Measurements from ENCODE around the gene CNNM3.
"Not testable (repeated sequence)": the region's sequence is repeated elsewhere in the genome, so short reads cannot be mapped to it uniquely, and the experiment has no call there.

The CNNM3 gene

DNA sequence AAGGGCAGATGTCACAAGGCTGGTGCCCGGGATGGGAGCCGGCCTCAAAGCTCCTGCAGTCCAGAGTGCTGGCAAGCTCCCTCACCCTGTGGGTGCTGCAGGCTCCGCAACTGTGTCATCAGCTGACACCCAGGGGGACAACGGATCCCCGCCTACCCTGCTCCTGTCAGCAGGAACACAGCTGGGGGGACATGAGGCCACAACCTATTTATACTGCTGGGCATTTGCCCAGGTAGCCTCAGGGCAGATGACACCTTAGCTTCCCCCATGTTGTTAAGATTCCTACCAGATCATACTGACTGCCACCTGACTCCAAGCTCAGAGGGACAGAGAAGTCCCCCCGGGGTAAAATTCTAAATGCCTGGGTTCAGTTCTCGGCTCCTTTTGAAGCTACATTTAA, 26.5 kb downstream of the CNNM3 start:
- DNase-seq: no peak

DNA sequence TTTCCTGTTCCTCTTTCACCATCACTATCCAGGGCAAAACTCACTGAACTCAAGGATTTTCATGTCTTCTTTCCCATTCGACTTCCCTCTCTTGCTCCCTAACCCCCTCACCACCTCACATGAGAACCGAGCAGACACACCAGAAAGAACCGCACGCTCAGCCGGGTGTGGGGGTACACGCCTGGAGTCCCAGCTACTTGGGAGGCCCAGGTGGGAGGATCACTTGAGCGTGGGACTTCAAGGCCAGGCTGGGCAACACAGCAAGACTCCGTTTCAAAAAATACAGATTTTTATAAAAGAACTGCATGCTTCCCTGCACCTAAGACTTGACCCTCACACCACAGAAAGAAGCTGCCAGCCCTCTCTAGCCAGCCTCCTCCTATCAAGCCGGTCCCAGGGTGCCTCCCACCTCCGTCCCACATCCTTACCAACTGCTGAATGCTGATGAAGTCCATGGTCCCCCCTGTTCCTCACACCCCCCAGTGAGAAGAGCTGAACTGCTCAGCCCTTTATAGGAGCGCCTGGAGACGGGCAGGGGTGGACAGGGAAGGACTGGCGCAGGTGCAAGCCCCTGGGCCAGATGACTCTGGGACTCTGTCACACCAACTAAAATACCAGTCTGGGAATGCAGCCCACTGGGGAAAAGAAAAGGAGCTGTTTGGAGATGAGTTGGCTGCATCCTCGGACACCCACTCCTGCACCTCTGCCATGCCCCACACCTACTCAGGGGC, 27.6 kb downstream of the CNNM3 start, which contains the start of gene ANKRD23:
Gene ANKRD23, minus strand, starts transcription at position 484 of the 731 bp plus-strand sequence. Its CDS starts 29 bp downstream, at position 455.
- DNase-seq: no peak

DNA sequence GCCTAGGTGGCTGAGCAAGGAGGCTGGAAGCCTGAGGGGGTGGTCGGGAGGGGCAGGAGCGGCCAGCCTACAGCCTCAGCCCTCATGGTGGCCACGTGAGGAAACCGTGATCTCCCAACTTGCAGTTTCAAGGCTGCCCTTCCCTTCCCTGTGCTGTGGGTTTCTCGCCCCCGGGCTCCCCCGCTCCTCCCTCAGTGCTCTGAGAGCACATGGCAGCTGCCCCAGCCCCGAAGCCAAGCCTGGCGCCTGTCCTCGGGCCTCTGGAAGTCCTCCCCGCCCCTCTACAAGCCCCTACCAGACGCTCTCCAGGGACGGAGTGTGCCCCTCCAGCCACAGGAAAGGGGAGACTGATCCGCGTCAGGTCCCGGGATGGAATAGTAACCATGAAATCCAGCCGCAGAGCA, 28.3 kb downstream of the CNNM3 start:
- no peak for DNase-seq

DNA sequence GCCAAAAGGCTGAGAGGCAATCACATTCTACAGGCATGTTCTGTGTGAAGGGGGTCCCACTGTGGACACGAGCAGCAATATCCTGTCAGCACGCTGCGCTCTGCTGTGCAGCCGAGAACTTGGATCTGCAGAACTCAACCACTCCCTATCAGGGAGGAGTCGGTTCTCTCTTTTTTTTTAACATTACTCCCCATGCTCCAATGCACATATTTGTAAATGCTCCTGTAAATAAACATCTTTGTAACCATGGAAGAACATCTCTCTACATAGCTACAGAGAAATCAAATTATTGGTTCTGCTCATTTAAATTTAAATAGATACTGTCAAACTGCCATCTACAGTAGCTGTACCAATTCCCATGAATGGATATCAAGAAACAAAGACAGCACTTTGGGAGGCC, 30.8 kb downstream of the CNNM3 start:
- no peak for DNase-seq

GRCh38 chr2:96847586-96847985, 31.5 kb downstream of the CNNM3 start:
- no peak for DNase-seq

DNA sequence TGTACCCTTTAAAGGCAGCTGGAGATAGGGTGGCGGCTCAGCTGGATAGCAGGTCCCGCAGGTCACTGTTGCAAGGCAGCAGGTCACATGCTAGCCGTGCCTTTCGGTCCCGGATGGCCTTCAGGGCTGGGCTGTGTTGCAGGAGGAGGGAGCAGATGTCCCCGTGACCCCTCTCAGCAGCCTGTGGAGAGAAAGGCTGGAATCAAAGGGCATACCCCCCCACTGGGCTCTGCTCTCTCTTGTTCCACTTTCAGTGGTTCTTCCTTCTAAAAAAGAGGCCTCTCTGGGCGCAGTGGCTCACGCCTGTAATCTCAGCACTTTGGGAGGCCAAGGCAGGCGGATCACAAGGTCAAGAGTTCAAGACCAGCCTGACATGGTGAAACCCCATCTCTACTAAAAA, 32.2 kb downstream of the CNNM3 start:
- no peak for DNase-seq

DNA sequence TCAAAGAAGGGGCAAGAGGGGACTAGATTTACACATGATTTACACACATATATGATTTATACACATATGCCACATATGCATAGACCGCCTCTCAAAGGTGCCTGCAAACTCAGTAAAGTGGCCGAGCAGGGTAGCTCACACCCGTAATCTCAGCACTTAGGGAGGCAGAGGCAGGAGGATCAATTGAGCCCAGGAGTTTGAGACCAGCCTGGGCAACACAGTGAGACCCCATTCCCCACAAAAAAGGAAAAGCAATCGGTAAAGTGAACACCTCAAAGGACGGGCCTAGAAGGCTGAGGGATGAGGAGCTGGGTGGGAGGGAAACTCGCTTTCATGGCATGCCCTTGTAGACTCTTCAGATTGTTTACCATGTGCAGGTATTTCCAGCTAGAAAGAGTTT, 36.6 kb downstream of the CNNM3 start:
- no peak for DNase-seq

GRCh38 chr2:96853321-96853720, 37.3 kb downstream of the CNNM3 start:
- no peak for DNase-seq

DNA sequence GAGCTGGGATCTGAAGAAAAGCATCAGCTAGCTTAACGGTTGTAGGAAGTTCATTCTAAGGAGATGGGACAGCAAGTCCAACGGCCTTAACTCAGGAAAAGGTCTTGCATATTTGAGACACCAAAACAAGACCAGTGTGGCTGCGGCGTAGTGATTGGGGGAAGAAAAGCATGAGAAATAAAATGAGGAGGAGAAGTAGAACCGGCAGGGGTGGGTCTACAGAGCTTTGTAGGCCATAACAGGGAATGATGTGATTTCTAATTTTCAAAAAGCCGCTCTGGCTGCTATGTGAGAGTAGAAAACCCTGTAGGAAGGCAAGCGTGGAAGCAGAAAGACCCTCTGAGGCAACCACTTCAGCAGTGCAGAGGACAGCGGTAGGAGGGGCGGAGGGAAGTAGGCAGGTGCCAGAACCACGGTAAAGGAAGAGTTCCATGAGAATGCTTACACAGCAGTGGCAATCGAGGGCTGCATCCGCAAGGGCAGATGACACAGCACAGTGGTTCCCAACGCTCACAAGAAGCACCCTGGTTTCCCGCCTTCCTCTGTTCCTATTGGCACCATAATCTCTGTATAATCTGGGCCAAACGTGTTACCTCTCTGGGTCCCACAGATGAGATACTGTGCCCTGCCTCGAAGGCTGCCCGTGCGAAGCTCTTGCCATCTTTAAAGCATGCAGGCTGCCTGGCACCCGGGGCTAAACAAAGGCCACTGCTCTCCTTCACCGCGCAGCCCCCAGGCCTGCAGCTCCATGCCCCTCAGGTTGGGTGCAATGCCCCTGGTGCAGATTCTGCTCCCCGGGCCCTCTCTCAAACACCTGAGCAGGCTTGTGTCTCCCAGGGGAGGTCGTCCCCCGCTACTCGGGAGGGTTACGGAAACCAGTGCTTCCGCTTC, 41.0 kb downstream of the CNNM3 start:
- no peak for DNase-seq

- DNase-seq: peak; percentile 97
These were observed 41.8 kb downstream of the CNNM3 start, which contains the start of gene ANKRD39 for GRCh38 chr2:96857667-96858372. TSS of gene ANKRD39 (minus strand) at chr2:96858016. CDS start at chr2:96857987, 29 bp downstream.

DNA sequence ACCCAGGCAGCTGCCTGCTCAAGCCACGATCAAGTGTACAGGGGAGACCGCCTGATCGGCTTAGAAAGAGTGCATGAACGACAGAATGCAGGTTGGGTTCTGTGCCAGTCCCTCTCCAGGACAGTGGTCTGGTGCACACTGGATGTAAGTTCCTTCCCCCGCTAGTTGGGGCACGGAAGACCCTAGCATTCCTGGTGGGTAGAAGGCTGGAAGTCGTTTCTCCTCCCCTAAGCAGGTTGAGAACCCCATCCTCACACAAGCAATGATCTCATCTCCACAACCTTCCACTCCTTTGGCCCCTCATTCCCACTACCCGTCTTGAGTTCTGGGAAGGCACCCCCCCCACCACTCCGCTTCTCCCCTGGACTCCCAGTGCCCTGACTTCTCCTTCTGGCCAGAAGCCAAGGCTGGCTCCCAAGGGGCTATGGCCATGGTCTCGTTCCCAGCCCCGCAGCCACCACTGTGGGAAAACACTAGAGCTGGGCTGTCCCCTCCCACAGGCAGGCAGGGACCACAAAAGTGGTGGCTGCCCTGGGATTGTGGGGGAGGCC, 43.1 kb downstream of the CNNM3 start:
- no peak for DNase-seq

DNA sequence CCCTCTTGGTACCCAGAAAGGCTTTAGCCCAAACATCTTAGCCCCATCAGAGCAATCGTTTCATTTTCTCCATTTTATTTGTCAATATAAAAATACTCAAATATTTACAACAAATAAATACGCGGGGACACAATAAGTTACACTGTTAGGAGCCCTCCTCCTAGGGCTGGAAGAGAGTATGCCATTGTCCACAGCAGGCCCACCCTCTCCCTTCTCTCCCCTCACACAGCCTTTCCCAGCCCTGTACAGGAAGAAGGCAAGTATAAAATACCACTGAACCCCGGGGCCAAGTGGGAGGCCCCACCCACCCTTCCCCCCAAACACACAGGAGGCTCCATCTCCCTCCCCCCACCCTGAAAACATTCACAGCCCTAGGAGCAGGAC, 43.6 kb downstream of the CNNM3 start:
- DNase-seq: no peak

GRCh38 chr2:96860065-96861029, 44.3 kb downstream of the CNNM3 start:
- no peak for DNase-seq

- no peak for DNase-seq
These were observed 45.0 kb downstream of the CNNM3 start for GRCh38 chr2:96861074-96861473.

GRCh38 chr2:96863056-96863455, 47.0 kb downstream of the CNNM3 start:
- DNase-seq: not testable (repeated sequence)

GRCh38 chr2:96863575-96864342, 47.7 kb downstream of the CNNM3 start:
- no peak for DNase-seq

DNA sequence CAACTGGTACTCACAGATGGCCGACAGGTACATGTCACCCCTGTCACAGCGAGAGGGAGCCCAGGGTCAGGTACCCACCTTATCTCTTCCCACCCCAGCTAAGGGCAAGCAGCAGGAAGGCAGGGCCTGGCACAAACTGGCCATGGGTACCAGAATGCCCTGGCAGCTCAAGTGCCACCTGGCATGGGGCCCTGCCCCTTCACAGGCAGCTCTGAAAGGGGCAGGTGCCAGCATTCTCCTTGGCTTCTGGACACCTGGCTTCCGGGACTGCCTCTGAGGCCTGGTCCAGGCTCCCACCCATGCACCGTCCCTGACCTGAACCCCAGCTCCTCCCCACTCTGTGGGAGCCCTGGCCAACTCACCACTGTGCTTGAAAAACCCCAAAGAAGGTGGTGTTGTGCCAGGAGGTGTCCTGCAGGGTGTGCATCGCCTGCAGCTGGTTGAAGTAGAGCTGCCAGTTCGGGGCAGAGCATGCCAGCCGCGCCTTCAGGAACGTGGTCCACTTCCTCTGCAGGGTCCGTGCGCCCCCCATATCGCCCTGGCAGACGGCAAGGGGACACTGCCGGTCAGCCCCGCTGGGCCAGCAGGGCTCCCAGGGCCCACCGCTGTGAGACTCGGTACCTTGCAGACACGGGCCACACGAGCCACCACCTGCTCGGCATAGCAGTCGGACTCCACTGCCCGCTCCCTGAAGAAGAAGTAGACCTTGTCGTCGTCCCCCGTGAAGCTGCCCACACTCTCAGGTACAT, 48.4 kb downstream of the CNNM3 start:
- no peak for DNase-seq

DNA sequence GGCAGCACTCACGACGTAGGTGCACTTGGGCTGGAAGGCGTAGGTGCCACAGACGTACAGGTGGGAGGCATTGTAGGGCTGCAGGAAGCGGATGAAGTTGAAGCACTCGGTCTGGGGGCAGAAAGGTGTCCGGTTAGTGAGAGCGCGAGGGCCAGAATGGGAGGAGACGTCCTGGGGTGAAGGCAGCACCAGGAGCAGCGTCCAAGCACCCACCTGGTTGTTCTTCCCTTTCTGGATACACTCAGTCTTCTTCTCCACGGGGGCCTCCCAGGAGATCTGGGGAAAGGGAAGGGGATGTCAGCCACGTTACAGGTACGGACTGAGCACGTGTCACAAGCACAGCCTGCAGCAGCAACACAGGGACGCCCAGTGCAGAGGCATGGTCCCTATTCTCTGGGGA, 49.6 kb downstream of the CNNM3 start:
- no peak for DNase-seq

- no peak for DNase-seq
These were observed 50.1 kb downstream of the CNNM3 start for GRCh38 chr2:96866149-96866548.

GRCh38 chr2:96866586-96866985, 50.5 kb downstream of the CNNM3 start:
- DNase-seq: no peak

Measured in NCI-H2171 (cell line).